Activated naive CD4-positive, alpha-beta T cell treated with anti-CD3 and anti-CD28 coated beads, Interleukin-2, amount 50 U/mL, for 16 hours (primary cell): ENCODE data around the gene VAV3.
"Not testable (repeated sequence)": the region's sequence is repeated elsewhere in the genome, so short reads cannot be mapped to it uniquely, and the experiment has no call there.

Experiments used
- DNase-seq: peaks from one replicate; pipeline ENCODE4 v3.0.0-alpha.2; 2020

Gene VAV3

DNA sequence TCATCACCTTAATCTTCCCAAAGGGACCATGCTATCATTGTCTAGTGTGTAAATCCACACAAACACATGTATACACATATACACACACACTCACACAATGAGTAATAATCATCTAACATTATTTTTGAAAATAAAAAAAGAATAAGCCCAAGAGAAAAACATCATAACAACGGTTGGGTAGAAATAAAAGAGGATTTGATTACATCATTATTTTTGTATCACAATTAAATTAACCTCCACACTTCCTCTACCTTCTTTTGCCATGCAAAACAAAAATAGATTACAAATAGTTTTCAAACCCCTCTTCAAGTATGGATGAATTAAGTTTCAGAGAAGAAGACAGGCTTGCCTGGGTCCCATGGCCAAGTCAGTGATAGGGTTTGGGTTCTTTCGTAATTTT lies 238.1 kb downstream of the VAV3 start:
- no peak for DNase-seq

DNA sequence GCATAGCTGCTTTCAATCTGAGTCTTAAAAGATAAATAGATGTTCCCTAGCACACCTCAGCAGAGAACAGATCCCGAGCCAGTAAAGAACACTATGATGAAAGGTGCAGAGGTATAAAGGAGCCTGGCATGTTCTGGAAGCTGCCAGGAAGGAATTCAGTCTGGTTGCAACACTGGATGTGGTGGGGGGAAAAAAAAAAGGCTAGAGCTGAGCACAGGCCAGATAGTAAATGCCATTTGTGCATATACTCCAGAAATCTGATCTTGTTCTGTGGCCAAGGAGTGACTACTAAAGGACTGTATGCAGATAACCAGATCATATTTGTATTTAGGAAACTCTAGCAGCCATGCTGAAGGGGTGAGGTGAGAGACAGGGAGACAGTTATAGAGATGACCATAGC lies 240.3 kb downstream of the VAV3 start:
- no peak for DNase-seq

- not testable (repeated sequence) for DNase-seq
Observed at GRCh38 chr1:107720210-107720609, 244.8 kb downstream of the VAV3 start.

- no peak for DNase-seq
Observed at GRCh38 chr1:107710005-107710404, 255.0 kb downstream of the VAV3 start.

DNA sequence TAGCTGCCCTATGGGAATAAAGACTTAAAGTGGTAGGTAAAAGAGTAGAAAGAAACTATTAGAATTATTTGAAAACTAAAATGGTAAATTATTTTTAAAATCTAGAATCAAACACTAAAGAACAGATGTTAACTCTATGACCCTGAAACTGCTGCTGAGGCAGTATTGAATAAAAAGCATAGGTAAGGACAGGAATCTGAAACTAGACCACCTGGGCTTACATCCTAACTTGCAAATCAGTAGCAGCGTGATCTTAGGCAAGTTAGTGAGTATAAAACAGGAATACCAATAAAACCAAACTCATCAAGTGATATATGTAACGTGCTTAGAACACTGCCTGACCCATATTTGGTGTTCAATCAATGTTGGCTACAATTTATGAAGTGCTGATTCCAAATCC lies 257.9 kb downstream of the VAV3 start:
- DNase-seq: no peak

- no peak for DNase-seq
Observed at GRCh38 chr1:107706182-107706581, 258.8 kb downstream of the VAV3 start.

DNA sequence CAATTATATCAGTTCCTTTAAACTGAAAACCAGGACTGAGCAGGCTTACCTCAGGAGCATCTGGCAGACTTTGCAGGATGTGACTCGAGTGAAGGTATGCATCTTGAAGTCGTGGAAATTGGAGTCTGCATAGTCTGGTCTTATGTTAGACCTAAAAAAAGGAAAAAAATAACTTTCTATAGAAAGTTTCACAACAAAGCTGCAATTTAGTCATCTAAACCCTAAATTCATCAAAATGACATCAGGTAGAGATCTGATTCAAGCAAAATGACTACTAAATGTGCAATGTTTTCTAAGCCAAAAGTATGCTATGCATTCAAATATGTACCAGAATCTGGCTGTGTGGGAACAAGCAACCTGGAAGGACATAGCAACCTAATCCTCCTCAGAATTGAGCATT lies 260.1 kb downstream of the VAV3 start:
- DNase-seq: no peak

DNA sequence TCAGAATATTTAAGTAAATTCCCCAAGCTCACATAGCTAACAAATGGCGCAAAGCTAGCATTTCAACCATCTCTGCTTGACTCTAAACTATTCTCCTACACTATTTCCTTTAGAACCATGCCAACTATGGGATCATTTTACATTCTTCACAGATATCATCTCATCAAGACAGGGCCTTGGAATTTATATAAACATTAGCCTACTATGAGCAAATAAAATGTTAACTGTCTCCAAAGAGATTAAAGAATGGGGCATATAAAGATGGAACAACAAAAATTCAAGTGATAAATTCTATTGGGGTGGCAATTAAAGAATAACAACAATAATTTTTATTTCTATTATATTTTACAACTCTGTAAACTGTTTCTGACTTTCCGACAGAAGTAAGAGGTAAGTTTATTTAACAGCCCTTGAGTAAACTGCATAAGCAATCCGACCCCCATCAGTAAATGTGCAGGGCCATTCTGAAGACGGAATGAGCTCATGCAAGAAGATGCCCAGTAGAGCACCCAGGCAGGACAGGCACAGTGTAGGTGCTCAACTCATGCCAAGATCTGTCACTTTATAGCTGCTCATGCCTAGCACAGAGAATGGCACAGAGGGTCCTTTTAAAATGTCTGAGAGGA lies 261.9 kb downstream of the VAV3 start:
- DNase-seq: no peak

DNA sequence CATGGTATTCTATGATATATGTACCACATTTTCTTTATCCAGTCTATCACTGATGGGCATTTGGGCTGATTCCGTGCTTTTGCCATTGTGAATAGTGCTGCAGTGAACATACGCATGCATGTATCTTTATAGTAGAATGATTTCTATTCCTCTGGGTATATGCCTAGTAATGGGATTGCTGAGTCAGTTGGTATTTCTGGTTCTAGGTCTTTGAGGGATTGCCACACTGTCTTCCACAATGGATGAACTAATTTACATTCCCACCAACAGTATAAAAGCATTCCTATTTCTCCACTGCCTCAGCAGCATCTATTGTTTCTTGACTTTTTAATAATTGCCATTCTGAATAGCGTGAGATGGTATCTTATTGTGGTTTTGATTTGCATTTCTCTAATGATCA lies 264.3 kb downstream of the VAV3 start:
- not testable (repeated sequence) for DNase-seq

GRCh38 chr1:107698161-107698560 lies 266.8 kb downstream of the VAV3 start:
- DNase-seq: no peak

- DNase-seq: no peak
Observed at GRCh38 chr1:107695341-107695740, 269.6 kb downstream of the VAV3 start.

- no peak for DNase-seq
Observed at GRCh38 chr1:107692580-107693345, 272.2 kb downstream of the VAV3 start.

DNA sequence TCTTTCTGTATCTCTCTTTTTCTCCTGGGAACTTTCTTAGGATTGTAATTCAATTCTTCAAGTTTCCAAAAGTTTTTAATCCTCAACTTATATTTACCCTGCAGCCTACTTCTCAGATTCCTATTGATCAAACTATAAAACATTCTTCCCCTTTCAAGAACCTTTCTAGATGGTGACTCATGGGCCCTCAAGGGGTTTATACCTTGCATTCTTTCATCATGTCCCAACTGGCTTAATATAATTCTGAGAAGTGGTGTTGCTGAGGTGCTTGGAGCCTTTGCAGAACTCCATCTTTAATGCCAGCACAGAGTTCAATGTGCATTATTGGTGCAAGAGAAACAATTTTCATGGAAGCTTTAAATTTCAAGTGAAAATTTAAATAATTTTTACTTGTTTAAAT lies 273.4 kb downstream of the VAV3 start:
- no peak for DNase-seq

- DNase-seq: no peak
Observed at GRCh38 chr1:107690491-107690890, 274.5 kb downstream of the VAV3 start.

GRCh38 chr1:107689733-107690132 lies 275.2 kb downstream of the VAV3 start:
- no peak for DNase-seq

DNA sequence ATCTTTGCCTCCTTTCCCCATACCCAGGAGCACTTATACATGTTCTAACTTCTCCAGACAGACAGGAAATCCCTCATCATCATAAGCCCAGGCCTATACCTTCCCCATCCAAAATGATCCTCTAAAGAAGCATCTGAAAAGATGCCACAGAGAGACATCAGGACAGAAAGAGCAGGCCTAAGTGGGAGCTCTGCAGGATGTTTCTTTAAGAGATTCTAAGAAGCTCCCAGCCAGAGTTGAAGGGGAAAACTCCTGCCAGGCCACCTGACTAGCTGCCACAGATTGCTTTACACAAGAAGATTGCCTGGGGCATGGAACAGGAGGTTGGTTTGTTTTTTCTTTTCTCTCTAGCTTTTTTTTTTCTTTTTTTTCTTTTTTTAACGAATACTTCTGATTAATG lies 275.8 kb downstream of the VAV3 start:
- DNase-seq: no peak

DNA sequence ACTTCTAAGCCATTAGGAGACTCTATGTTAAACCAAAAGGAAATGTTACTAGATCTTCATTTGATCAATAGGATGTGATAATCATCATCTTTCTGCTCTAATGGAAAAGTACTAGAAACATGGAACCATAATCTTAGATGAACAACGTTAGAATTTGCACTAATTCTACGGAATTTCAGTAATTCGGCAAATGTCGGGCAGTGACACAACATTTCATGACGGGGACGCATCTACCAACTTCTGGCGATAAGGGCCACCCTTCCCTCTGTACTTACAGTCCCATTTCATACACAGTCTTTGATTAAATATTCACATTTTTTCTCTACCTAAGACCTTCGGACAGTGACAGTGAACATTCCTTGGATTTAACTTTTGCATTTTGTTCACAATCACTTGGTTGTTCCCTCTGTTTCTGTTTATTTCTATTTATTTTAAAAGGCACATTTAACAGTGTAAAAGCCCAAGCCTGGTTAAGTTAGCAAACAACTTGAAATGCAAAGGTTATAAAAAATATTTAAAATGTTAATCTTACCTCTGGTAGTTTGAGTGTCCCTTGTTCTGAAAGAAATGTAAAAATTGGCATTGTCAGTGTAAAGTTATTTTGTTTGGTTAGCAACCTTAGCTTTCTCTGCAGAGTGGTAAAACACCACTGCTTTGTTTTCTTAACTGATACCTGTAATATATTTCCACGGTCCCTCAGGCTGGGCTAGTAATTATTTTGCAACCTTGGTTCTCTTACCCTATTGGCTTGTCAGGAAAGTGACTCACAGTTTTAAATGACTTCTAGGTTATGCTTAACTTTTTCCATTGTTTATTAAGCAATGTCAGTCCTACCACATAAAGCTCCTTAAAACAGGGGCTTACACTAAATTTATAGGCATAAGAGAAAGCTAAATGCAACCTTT lies 276.9 kb downstream of the VAV3 start:
- DNase-seq: no peak

- DNase-seq: no peak
Observed at GRCh38 chr1:107683683-107684082, 281.3 kb downstream of the VAV3 start.

DNA sequence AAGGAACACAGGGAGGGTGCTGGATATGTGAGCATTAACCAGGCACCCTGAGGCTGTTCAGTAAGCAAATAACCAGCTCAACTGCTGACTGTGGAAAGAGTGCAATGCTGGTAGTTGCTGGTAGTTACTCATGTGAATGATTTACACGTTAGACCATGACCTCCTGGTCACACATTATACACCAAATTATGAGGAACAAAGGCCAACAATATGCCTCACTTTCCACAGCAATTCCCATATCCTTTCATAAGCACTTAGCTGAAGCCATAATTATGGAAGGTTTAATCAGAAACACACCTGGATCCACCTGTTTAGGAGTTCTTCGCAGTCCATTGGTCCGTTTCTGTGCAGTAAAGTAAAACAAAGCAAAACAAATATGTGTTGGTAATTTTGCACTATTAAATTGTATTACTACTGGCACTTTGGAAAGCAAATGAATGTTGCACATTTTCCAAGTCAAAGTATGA lies 281.8 kb downstream of the VAV3 start:
- no peak for DNase-seq

GRCh38 chr1:107682467-107682866 lies 282.5 kb downstream of the VAV3 start:
- no peak for DNase-seq

GRCh38 chr1:107681001-107681479 lies 283.9 kb downstream of the VAV3 start:
- DNase-seq: no peak

DNA sequence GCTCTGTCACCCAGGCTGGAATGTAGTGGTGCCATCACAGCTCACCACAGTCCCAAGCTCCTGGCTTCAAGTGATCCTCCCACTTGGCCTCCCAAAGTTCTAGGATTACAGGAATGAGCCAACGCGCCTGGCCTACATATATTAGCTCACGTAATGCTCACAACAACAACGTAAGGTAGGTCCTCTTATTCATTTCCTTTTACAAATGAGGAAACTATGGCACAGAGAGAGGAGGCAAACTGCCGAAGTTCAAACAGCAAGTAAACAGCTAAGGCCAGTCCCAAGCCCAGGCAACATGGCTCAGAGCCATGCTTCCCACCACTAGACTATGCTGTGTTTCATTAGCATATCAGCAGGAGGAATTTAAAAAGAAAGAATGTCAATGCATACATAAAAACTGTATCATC lies 284.4 kb downstream of the VAV3 start:
- no peak for DNase-seq

- DNase-seq: no peak
Observed at GRCh38 chr1:107679411-107679953, 285.5 kb downstream of the VAV3 start.
